Fibroblast of the conjunctiva (primary cell): ENCODE results near the gene PTTG1IP.
A peak's percentile ranks its signal among the peaks of the same experiment; 100 is the strongest.

Experiments used
- DNase-seq: peaks from one replicate; pipeline ENCODE4 v3.0.0-alpha.2; 2010; ENCODE audit warnings: low read depth

PTTG1IP gene

DNA sequence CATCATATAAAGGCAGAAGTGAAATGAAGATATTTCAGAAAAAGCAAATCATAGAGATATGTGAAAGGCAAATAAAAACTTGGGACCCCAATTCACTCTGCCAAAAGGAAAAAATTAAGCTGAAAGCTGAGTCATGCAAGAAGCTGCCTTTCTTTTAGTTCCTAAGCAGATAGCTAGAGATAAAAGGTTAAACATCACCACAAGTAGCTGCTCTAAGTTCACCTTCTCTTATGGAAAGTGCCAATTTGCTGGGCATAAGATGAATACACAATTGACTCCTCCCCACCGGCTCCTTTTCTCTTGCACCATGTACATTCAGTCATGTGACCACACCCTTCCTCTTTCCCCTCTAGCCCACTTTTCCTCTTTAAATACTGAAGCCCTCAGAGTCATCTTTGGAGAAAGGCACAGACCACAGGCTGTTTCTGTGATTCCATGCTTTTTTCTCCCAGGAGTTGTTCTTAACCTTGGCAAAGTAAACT lies 50.3 kb downstream of the PTTG1IP start:
- DNase-seq: no peak

- no peak for DNase-seq
Measured at GRCh38 chr21:44822484-44823178, 50.9 kb downstream of the PTTG1IP start.

DNA sequence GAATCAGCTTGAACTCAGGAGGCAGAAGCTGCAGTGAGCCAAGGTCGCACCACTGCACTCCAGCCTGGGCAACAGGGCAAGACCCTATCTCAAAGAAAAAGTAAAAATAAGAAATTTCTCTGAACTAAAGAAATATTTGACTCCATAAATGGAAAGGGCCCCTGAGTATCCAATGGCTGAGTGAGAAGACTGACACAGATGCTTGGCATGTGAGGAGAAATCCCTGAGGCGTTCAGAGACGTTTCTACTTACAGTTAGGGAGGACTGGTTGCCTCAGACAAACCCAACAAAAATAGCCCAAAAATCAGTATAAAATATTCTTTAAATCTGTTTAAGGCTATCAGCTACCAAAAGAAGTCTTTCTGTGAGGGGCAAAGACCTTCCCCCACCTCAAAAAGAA lies 52.6 kb downstream of the PTTG1IP start:
- peak; percentile 33 for DNase-seq

GRCh38 chr21:44819283-44820243 lies 53.9 kb downstream of the PTTG1IP start:
- no peak for DNase-seq

DNA sequence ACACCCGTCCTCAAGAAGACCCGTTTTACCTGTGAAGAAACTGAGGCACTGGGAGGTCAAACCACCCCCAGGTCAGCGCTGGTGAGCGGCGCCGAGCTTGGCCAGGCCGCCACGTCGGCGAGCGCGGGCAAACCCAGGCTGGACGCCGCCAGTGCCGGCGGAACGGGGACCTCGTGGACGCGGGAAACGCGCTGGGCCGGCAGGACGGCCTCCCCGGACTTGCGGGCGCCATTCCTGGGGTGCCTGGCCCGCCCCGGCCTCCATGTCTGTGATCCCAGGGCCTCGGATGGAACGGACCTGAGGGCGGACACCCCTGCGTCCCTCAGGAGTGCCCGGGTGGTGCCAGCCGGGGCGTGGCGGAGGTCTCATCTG lies 54.9 kb downstream of the PTTG1IP start:
- no peak for DNase-seq

DNA sequence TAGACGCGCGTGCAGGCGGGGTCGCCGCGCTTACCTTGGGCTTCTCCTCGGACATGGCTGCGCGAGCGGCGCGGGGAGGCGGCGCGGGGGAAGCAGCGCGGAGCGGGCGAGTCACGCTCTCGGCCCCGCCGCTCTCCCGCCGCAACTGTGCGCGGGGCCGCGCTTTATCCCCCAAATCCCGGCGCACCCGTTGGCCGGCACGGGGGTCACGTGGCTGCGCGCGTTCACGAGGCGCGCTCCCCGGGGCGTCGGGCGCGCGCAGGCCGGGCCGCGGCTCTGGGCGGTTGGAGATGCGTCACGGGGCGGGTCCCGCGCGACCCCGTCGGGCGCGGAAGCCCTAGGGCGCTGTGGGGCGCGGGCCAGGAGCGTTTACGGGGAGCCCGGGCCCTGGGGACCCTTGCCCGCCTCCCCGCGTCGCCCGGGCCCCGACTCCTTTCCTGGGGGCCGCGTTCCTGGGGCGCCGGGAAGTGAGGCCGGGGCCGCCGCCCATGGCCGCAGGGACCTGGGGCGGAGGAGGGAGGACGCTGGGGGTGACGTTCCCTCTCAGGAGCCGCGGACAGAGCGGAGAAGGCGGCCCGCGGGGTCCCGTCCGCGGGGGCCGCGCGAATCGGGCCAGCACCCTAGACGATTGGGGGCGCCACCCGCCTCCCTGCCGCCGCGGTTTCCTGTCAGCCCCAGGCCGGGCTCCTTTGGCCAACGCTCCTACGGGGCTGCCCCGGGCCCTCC lies 55.4 kb downstream of the PTTG1IP start, which contains the start of gene SUMO3:
SUMO3 (minus strand) TSS at position 149 of the 726 bp plus-strand sequence; CDS start at position 55, 94 bp downstream.
- peak; percentile 45 for DNase-seq

GRCh38 chr21:44817506-44817880 lies 56.0 kb downstream of the PTTG1IP start:
- DNase-seq: peak; percentile 84

- DNase-seq: no peak
Measured at GRCh38 chr21:44816761-44817505, 56.6 kb downstream of the PTTG1IP start.

DNA sequence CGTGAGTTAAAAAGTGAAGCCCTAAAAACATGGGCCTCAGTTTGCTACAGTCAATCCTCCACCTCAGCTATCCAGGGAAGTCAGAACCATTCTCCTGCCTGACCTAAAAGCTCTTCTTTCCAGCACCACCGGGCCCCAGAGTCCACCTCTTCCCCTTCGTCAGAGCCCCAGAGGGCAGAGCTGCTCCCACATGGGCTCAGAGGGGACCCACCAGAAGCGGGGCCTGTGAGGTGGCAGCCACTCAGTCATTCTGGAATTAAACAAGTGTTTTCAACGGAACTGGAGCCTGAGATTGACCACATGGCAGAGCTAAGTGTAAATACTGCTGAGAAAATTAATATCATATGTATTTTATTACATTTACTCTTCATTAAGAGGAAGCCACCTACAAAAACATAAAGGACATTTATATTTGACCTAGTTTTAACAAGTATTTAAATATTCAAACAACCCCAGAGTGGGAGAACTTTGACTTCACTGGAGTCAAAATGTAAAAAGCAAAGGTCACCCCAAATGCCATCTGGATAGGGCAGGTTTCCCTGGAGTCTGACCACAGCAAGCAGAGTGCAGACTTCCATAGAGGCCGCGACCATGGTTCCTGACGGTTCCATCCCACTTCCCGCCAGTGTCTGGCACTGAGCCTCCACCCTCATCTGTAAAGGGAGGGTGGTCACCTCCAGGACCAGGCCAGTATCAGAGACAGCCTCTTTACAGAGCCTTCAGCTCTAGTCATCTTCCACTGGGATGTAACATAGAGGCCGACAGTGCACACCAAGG lies 57.5 kb downstream of the PTTG1IP start:
- no peak for DNase-seq

- no peak for DNase-seq
Measured at GRCh38 chr21:44815225-44815624, 58.3 kb downstream of the PTTG1IP start.

DNA sequence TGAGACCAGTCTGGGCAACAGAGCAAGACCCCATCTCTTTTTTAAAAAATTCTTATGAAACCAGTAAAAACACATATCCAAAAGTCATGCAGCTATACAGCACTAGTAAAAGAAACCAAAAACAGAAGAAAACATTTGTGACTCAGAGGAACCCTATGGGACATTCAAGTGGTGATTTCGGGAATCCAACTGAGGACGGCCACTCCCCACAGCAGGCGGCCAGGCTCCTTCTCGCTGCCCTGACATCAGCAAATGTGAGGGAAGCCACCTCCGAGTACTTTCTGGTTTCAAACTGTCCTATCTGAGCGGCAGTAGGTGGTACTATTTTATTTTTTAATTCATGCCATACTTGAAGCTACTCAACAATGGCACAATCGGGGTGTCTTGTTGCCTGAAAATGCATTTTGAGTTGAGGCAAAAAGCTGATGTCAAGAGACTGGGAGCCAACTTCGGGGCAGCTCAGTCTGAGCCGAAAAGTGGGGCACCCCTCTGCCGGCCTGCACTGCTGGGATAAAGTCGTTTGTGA lies 58.9 kb downstream of the PTTG1IP start:
- no peak for DNase-seq

GRCh38 chr21:44813727-44814126 lies 59.8 kb downstream of the PTTG1IP start:
- DNase-seq: no peak

GRCh38 chr21:44813149-44813548 lies 60.3 kb downstream of the PTTG1IP start:
- DNase-seq: no peak

DNA sequence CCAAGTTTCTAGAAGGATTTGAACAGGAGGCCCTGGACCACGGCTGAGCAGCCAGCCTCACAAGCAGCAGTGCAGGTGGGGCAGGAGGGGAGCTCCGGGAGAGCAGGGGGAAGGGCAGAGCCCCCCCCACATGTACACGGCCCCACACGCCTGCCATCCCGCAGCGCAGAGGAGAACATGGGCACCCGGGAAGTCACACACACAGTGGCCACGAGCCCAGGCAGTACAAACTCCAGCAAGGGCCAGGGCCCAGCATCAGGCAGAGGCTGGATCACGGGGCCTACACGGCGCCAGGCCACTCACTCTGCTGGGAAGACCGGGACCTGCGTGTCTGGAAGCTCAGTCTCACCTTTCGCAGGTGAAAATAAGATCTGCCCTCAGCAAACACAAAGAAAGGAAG lies 60.9 kb downstream of the PTTG1IP start:
- no peak for DNase-seq

DNA sequence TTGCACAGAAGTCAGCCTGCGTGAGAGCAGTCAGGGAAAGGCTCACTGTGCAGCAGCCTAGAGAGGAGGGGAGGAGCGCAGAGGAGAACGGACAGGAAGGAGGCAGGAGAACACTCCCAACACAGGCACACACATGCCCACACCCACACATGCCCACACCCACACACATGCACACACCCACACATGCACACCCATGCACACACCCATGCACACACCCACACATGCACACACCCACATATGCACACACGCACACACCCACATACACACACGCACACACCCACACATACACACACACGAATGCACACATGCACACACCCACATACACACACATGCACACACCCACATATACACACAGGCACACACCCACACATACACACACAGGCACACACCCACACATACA lies 62.7 kb downstream of the PTTG1IP start:
- DNase-seq: no peak

DNA sequence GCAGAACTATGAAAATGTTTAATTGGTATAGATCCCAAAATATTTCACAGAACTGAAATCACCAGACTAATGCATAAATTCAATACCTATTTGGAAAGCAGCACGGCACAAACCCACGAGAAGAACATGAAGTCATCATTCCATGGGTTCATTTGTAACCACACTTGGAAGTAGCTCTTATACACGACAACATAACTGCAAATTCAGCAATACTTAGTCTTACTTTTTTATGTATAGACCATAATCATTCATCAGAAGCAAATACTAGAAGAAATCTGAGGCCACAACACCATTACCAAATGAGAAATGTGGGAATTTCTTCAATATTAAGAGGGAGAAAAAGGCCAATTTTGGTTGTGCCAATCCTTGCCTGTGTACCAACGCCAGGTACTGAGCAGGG lies 67.6 kb downstream of the PTTG1IP start:
- DNase-seq: no peak

DNA sequence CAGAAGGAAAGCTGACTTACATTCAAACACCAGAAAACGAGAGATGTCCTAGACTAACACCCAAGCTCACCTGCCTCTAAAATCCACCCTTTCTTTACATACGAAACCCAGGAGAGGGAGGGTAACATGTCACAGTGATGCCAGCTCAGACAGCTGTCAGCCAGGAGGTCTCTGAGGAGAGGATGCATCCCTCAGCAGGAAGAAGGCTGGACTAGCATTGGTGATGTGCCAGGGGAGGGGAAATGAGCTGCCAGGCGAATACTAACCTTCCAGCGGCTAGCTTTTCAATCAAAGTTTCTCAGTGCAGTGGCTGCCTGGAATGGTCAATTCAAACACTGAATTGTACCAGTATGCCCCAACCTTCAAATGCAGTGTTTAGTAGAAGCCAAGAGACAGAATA lies 68.3 kb downstream of the PTTG1IP start:
- no peak for DNase-seq

GRCh38 chr21:44804762-44805161 lies 68.7 kb downstream of the PTTG1IP start:
- no peak for DNase-seq

- DNase-seq: no peak
Measured at GRCh38 chr21:44803651-44804050, 69.8 kb downstream of the PTTG1IP start.

- no peak for DNase-seq
Measured at GRCh38 chr21:44802396-44803153, 70.9 kb downstream of the PTTG1IP start.
